B cell (primary cell): Measurements from ENCODE around the gene TMC5. TPM values are rescaled to one million over a fixed set of nuclear protein-coding genes. Genes with fewer than 3 reads are reported as not detected.

Experiments
- ATAC-seq: fragments of 200-7000 bp; cut with Tn5 transposase; one replicate; pipeline ENCODE4 v1.10.0; 2021; ENCODE audit warnings: low read depth, mild to moderate bottlenecking, moderate number of reproducible peaks, moderate library complexity
- CTCF ChIA-PET: fragments of 350-600 bp; sonication (Branson Sonifier 250); formaldehyde crosslinking; loops from one replicate; lab custom pipeline; 2021; ENCODE audit warnings: antibody characterized with exemption, inconsistent platforms; lab: Charles Lee
- POLR2A ChIA-PET: fragments of 350-600 bp; sonication (Branson Sonifier 250); formaldehyde crosslinking; loops from one replicate; lab custom pipeline; 2021; ENCODE audit warnings: antibody characterized with exemption; lab: Charles Lee
- DNase-seq: peaks from one replicate; pipeline ENCODE4 v3.0.0; 2013
- H2AFZ ChIP-seq: 2 replicates; pipeline ENCODE4 v1.6.1; 2012; ENCODE audit warnings: mild to moderate bottlenecking, low read depth, low read length; ENCODE audit not compliant: insufficient read depth, poor library complexity, severe bottlenecking
- H3K27ac ChIP-seq, 2 donors: 1 replicate in 1 of 2; 2 replicates in 1 of 2; pipeline ENCODE4 v1.5.1; 2012 to 2013; ENCODE audit warnings: low read length in 2 of 2, mild to moderate bottlenecking in 2 of 2, moderate library complexity in 1 of 2
- H3K27me3 ChIP-seq, 4 experiments: fragments of 200-600 bp in 1 of 4; sonication (generic) in 1 of 4; replicated peaks in 1 of 4; 1 replicate in 2 of 4; 2 replicates in 2 of 4; pipeline versions ENCODE4 v1.6.1 to v1.7.0; 2013 to 2016; ENCODE audit warnings: low read length in 3 of 4, mild to moderate bottlenecking in 2 of 4, mixed read lengths in 1 of 4, moderate library complexity in 1 of 4; ENCODE audit not compliant: insufficient read depth in 4 of 4, control insufficient read depth in 3 of 4; ENCODE audit errors: control extremely low read depth in 1 of 4
- H3K36me3 ChIP-seq, 2 experiments: replicated peaks in 1 of 2; 1 replicate in 1 of 2; 2 replicates in 1 of 2; pipeline versions ENCODE4 v1.6.1 to v1.7.1; 2013; ENCODE audit warnings: low read length in 1 of 2; ENCODE audit not compliant: insufficient read depth in 2 of 2, control insufficient read depth in 1 of 2; ENCODE audit errors: control extremely low read depth in 1 of 2, extremely low read depth in 1 of 2
- H3K4me1 ChIP-seq, 2 donors: fragments of 200-600 bp in 1 of 2; sonication (generic) in 1 of 2; 1 replicate in 1 of 2; 2 replicates in 1 of 2; pipeline versions ENCODE4 v1.5.1 to v1.6.1; 2013 to 2017; ENCODE audit warnings: low read length in 2 of 2; ENCODE audit not compliant: control insufficient read depth in 2 of 2, insufficient read depth in 2 of 2
- H3K4me2 ChIP-seq: replicated peaks from 2 replicates; pipeline ENCODE3; 2012; ENCODE audit warnings: mild to moderate bottlenecking, low read depth, low read length; ENCODE audit not compliant: poor library complexity, severe bottlenecking
- H3K4me3 ChIP-seq, 5 experiments: fragments of 200-600 bp in 1 of 5; sonication (generic) in 1 of 5; 1 replicate in 3 of 5; 2 replicates in 2 of 5; pipeline versions ENCODE4 v1.5.1 to v1.7.0; 2011 to 2016; ENCODE audit warnings: low read length in 4 of 5, mild to moderate bottlenecking in 4 of 5, low read depth in 2 of 5, control low read depth in 1 of 5, moderate library complexity in 1 of 5; ENCODE audit not compliant: insufficient read depth in 1 of 5; ENCODE audit errors: control extremely low read depth in 1 of 5, extremely low read depth in 1 of 5
- H3K79me2 ChIP-seq: fragments of 200-600 bp; sonication (generic); one replicate; pipeline ENCODE4 v1.6.0; 2016; ENCODE audit warnings: low read length; ENCODE audit not compliant: control insufficient read depth, insufficient read depth
- H3K9ac ChIP-seq: fragments of 200-600 bp; sonication (generic); 2 replicates; pipeline ENCODE4 v1.6.1; 2017; ENCODE audit warnings: mild to moderate bottlenecking, low read length, moderate library complexity
- H3K9me3 ChIP-seq, 3 donors: one replicate each; pipeline versions ENCODE4 v1.6.1 to v1.7.1; 2013; ENCODE audit warnings: low read length in 2 of 3; ENCODE audit not compliant: control insufficient read depth in 2 of 3, insufficient read depth in 1 of 3; ENCODE audit errors: control extremely low read depth in 1 of 3
- H4K20me1 ChIP-seq: 2 replicates; pipeline ENCODE4 v1.6.0; 2012; ENCODE audit warnings: mild to moderate bottlenecking, low read length; ENCODE audit not compliant: insufficient read depth, control insufficient read depth, poor library complexity, severe bottlenecking
- H3K27ac Mint-ChIP-seq: one replicate; pipeline ENCODE4 v1.8.0; 2021; ENCODE audit warnings: mixed read lengths
- H3K27me3 Mint-ChIP-seq: one replicate; pipeline ENCODE4 v1.8.0; 2021; ENCODE audit warnings: mixed read lengths
- H3K4me1 Mint-ChIP-seq: one replicate; pipeline ENCODE4 v1.8.0; 2021; ENCODE audit warnings: mixed read lengths
- H3K4me3 Mint-ChIP-seq: one replicate; pipeline ENCODE4 v1.8.0; 2021; ENCODE audit warnings: mixed read lengths
- H3K9me3 Mint-ChIP-seq: one replicate; pipeline ENCODE4 v1.8.0; 2022; ENCODE audit warnings: mixed read lengths; ENCODE audit not compliant: insufficient read depth
- EZH2 ChIP-seq: IDR thresholded peaks from 2 replicates; pipeline ENCODE4 v1.6.1; 2012; ENCODE audit warnings: borderline replicate concordance, low read depth, mild to moderate bottlenecking, moderate library complexity, low read length; ENCODE audit not compliant: insufficient read depth, poor library complexity, severe bottlenecking
- WGBS: methylation state at CpG from one replicate; pipeline ENCODE4 v1.1.5; 2013; ENCODE audit warnings: missing lambda C conversion rate; ENCODE audit not compliant: insufficient coverage; 5-methylcytosine and 5-hydroxymethylcytosine counted together
- intact Hi-C: fragments of 100-400 bp; cut with micrococcal nuclease; formaldehyde crosslinking; loops from one replicate; pipeline ENCODE4 v1.10.0; 2022
- polyA plus RNA-seq: library from polyadenylated mRNA; depleted of rRNA; stranded (reverse); fragments of >200 nt; gene quantifications from 2 replicates; pipeline ENCODE4 v1.2.3, GENCODE V29; 2012
- total RNA-seq, 2 donors: library from RNA; stranded (reverse); fragments of 120-200 nt in 1 of 2; gene quantifications; 1 replicate in 1 of 2; 2 replicates in 1 of 2; pipeline versions ENCODE4 v1.2.3 to v1.2.4, GENCODE V29; 2013 to 2022
- TF ChIP-seq, protein P1 (sequence below): fragments of 200-600 bp; IDR thresholded peaks from one replicate; pipeline ENCODE4 v1.8.0; 2022; ENCODE audit warnings: antibody characterized with exemption, mild to moderate bottlenecking

The TMC5 gene
- total and polyA plus RNA-seq, 2 donors (not counting 1 experiment from before 2014, with no cell fraction given): not detected

DNA sequence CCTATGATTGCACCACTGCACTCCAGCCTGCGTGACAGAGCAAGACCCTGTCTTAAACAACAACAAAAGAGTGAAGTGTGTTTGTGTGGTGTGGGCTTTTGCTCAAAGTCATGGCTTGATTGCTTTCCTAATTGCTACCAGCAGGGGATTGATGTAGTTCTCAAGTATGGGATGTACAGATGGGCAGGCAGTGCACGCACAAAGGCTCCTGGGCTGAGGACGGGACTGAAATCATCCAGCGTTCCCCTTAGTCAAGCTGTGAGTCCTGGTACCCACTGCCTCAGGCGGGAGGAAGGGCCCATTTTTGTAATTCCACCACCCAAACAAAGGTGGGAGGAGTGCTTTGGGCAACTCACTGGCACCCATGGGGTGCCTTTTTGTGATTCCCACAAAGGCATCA, 56.9 kb downstream of the TMC5 start:
- Mint-ChIP-seq H3K27me3 (peaks cover 10% of the 10 kb centered on the region), H3K9me3 (no peaks in the 10 kb centered on the region), H3K4me1 (no peaks in the 10 kb centered on the region), H3K27ac (no peak overlapping the region), H3K4me3 (no peak overlapping the region)
- no peaks in the 10 kb centered on the region for H4K20me1 ChIP-seq
- no peaks in the 10 kb centered on the region for H3K36me3 ChIP-seq
- H2AFZ ChIP-seq: no peak overlapping the region
- no peak overlapping the region for H3K27ac ChIP-seq
- ChIA-PET POLR2A (no interaction called here), CTCF (no interaction called here)
- H3K9me3 ChIP-seq: no peaks in the 10 kb centered on the region
- no peak overlapping the region for H3K9ac ChIP-seq
- peaks cover 0 to 3% (median 0%) of the 10 kb centered on the region in 4 experiments for H3K27me3 ChIP-seq
- intact Hi-C loops: no loop called here
- H3K79me2 ChIP-seq: no peaks in the 10 kb centered on the region
- no peaks in the 10 kb centered on the region for H3K4me1 ChIP-seq
- ATAC-seq: no peak
- TF ChIP-seq, protein P1, sequence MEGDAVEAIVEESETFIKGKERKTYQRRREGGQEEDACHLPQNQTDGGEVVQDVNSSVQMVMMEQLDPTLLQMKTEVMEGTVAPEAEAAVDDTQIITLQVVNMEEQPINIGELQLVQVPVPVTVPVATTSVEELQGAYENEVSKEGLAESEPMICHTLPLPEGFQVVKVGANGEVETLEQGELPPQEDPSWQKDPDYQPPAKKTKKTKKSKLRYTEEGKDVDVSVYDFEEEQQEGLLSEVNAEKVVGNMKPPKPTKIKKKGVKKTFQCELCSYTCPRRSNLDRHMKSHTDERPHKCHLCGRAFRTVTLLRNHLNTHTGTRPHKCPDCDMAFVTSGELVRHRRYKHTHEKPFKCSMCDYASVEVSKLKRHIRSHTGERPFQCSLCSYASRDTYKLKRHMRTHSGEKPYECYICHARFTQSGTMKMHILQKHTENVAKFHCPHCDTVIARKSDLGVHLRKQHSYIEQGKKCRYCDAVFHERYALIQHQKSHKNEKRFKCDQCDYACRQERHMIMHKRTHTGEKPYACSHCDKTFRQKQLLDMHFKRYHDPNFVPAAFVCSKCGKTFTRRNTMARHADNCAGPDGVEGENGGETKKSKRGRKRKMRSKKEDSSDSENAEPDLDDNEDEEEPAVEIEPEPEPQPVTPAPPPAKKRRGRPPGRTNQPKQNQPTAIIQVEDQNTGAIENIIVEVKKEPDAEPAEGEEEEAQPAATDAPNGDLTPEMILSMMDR: no peak
- TF ChIP-seq EZH2: no peak
- H3K4me3 ChIP-seq: no peak overlapping the region
- DNase-seq: no peak
- WGBS: 92% methylated on average over 2 of the region's 5 CpGs
- H3K4me2 ChIP-seq: no peak overlapping the region

DNA sequence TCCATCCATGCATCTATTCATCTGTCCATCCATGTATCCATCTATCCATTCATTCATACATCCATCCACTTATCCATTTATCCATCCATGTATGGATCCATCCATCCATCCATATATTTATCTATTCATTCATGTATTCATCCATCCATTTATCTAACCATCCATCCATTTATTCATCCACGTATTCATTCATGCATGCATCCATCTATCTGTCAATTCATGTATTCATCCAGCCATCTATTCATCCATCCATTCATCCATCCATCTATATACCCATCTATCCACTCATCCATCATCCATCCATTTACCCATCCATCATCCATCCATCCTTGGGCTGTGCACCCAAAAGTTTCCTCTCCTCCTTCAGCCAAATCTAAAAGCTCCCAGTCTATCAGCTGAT, 60.8 kb downstream of the TMC5 start:
- TF ChIP-seq, protein P1: no peak
- no peak for TF ChIP-seq EZH2
- Histone ChIP-seq H2AFZ (no peak overlapping the region), H4K20me1 (no peaks in the 10 kb centered on the region), H3K9me3 (peaks cover 0 to 4% (median 0%) of the 10 kb centered on the region in 3 donors), H3K4me3 (no peak overlapping the region), H3K79me2 (no peaks in the 10 kb centered on the region), H3K9ac (no peak overlapping the region), H3K36me3 (no peaks in the 10 kb centered on the region), H3K4me2 (no peak overlapping the region), H3K27ac (no peak overlapping the region), H3K4me1 (no peaks in the 10 kb centered on the region), H3K27me3 (peaks cover 0 to 3% (median 0%) of the 10 kb centered on the region in 4 experiments)
- H3K9me3 Mint-ChIP-seq: no peaks in the 10 kb centered on the region
- no peak for DNase-seq
- ChIA-PET POLR2A (no interaction called here), CTCF (no interaction called here)
- H3K27me3 Mint-ChIP-seq: peaks cover 10% of the 10 kb centered on the region
- no peak overlapping the region for H3K27ac Mint-ChIP-seq
- ATAC-seq: no peak
- no peak overlapping the region for H3K4me3 Mint-ChIP-seq
- intact Hi-C loops: no loop called here
- no peaks in the 10 kb centered on the region for H3K4me1 Mint-ChIP-seq
- WGBS: 90% methylated on average over 1 of the region's 1 CpG
